Fibroblast of lung (primary cell): ENCODE measurements around the gene HMGN4.

ENCODE experiments used
- EZH2 ChIP-seq: IDR thresholded peaks from 2 replicates; pipeline ENCODE4 v1.5.1; 2012; ENCODE audit warnings: low read length, control low read depth, mild to moderate bottlenecking; ENCODE audit errors: missing control alignments
- TF ChIP-seq, protein P1 (sequence below), 2 donors: IDR thresholded peaks in 1 of 2; conservative IDR thresholded peaks in 1 of 2; 1 replicate in 1 of 2; 2 replicates in 1 of 2; pipeline ENCODE4 v1.5.1; 2011 to 2012; ENCODE audit warnings: low read length in 2 of 2, control low read depth in 1 of 2, inconsistent platforms in 1 of 2, low read depth in 1 of 2, mild to moderate bottlenecking in 1 of 2

DNA sequence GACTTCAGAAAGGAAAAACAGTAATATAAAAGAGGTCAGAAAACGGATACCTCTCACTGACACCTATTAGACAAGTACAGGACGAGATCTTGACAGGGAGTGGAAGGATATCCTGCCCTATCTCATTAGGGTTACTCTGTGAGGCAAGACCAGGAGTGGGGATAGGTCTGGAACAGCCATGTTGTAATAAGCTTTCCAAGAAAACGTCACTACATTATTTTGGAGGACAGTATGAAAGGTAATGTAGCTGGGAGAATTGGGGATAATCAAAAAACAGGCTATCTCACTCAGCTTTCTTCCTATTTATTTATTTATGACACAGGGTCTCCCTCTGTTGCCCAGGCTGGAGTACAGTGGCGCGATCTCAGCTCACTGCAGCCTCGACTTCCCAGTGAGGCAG is 25.3 kb downstream of the HMGN4 start:
- TF ChIP-seq, protein P1, sequence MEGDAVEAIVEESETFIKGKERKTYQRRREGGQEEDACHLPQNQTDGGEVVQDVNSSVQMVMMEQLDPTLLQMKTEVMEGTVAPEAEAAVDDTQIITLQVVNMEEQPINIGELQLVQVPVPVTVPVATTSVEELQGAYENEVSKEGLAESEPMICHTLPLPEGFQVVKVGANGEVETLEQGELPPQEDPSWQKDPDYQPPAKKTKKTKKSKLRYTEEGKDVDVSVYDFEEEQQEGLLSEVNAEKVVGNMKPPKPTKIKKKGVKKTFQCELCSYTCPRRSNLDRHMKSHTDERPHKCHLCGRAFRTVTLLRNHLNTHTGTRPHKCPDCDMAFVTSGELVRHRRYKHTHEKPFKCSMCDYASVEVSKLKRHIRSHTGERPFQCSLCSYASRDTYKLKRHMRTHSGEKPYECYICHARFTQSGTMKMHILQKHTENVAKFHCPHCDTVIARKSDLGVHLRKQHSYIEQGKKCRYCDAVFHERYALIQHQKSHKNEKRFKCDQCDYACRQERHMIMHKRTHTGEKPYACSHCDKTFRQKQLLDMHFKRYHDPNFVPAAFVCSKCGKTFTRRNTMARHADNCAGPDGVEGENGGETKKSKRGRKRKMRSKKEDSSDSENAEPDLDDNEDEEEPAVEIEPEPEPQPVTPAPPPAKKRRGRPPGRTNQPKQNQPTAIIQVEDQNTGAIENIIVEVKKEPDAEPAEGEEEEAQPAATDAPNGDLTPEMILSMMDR (conservative IDR thresholded peaks at IDR 0.05 in 1 of 2, IDR thresholded peaks at IDR 0.05 in 1 of 2; ENCODE audit: low read depth in 1 of 2, low read length in 2 of 2) = no peak
- TF ChIP-seq EZH2 = no peak
